ENCODE measurements around the gene FCSK. TPM values are rescaled to one million over a fixed set of nuclear protein-coding genes. Genes with fewer than 3 reads are reported as not detected.

Gene FCSK
- total and polyA plus RNA-seq, 10 of the 15 experiments (the other 5 are each of a cell fraction or from before 2014, with no cell fraction given), result 0.60 to 17.6 (median 7.4) TPM

- TF ChIP-seq TCF3 (IDR thresholded peaks at IDR 0.05; ENCODE audit: borderline replicate concordance, insufficient read depth, low read depth, low read length) (0 out of 2 replicates have a peak, but pooled peaks have one; percentile 21), SUZ12 (IDR thresholded peaks at IDR 0.05; ENCODE audit: unreplicated experiment) (no peak), NFIC (IDR thresholded peaks at IDR 0.05; ENCODE audit: low read depth, low read length) (peak; percentile 70), PAX8 (IDR thresholded peaks at IDR 0.05) (peak; percentile 93), SPI1 (IDR thresholded peaks at IDR 0.05; ENCODE audit: borderline replicate concordance, insufficient read depth, low read depth, low read length) (no peak), KLF5 (IDR thresholded peaks at IDR 0.05; ENCODE audit: partially characterized antibody) (no peak), BRCA1 (IDR thresholded peaks at IDR 0.05; ENCODE audit: low read depth, low read length) (no peak), ZNF687 (IDR thresholded peaks at IDR 0.05) (peak; percentile 71), MTA2 (IDR thresholded peaks at IDR 0.05; ENCODE audit: low read depth) (0 out of 2 replicates have a peak, but pooled peaks have one; percentile 19), TARDBP (IDR thresholded peaks at IDR 0.05; ENCODE audit: borderline replicate concordance) (0 out of 2 replicates have a peak, but pooled peaks have one; percentile 65), IRF4 (IDR thresholded peaks at IDR 0.05; ENCODE audit: low read depth, low read length) (0 out of 2 replicates have a peak, but pooled peaks have one; percentile 22), NR2F1 (conservative IDR thresholded peaks at IDR 0.05) (peak; percentile 61), MYC (IDR thresholded peaks at IDR 0.05; ENCODE audit: insufficient read depth, insufficient read length, insufficient replicate concordance, low read length, severe bottlenecking) (peak; percentile 99), CBX3 (IDR thresholded peaks at IDR 0.05; ENCODE audit: borderline replicate concordance, low read depth) (no peak), MEF2B (IDR thresholded peaks at IDR 0.05; ENCODE audit: partially characterized antibody, poor library complexity, severe bottlenecking) (peak; percentile 31), NKRF (conservative IDR thresholded peaks at IDR 0.05) (peak; percentile 87), CBX5 (IDR thresholded peaks at IDR 0.05; ENCODE audit: low read depth) (no peak), ZZZ3 (IDR thresholded peaks at IDR 0.05; ENCODE audit: control insufficient read depth, insufficient read length, low read depth) (peak; percentile 39), BHLHE40 (IDR thresholded peaks at IDR 0.05; ENCODE audit: borderline replicate concordance in 1 of 2, low read depth in 2 of 2, low read length in 1 of 2) (peak in 1 of 2 experiments; percentile 59; a peak in 1 of 4 replicates), RAD21 (IDR thresholded peaks at IDR 0.05; ENCODE audit: insufficient read depth, low read depth, low read length) (no peak), EP300 (IDR thresholded peaks at IDR 0.05; ENCODE audit: borderline replicate concordance in 1 of 2, control insufficient read depth in 1 of 2, low read depth in 2 of 2, low read length in 2 of 2) (0 out of 4 replicates have a peak, but pooled peaks of 1 of the 2 experiments have one; percentile 29), TCF7 (IDR thresholded peaks at IDR 0.05; ENCODE audit: borderline replicate concordance) (no peak), SRF (IDR thresholded peaks at IDR 0.05; ENCODE audit: low read depth in 2 of 2, low read length in 2 of 2) (no peak), STAT1 (conservative IDR thresholded peaks at IDR 0.05) (no peak), POU2F2 (IDR thresholded peaks at IDR 0.05; ENCODE audit: borderline replicate concordance, low read depth, low read length) (peak; percentile 79; the same call in 2 of the 3 replicates)
Observed at GRCh38 chr16:70523743-70524398, 69.5 kb downstream of the FCSK start, which contains the start of gene SF3B3 (continued).
